Panc1 (cell line): ENCODE measurements around the gene CTNND2. TPM values are rescaled to one million over a fixed set of nuclear protein-coding genes. Genes with fewer than 3 reads are reported as not detected.

Experiments
- ATAC-seq: fragments of 200-7000 bp; cut with Tn5 transposase; 2 replicates; pipeline ENCODE4 v1.9.1; 2020; ENCODE audit warnings: mild to moderate bottlenecking, moderate library complexity
- BruUV-seq: library from RNA; stranded (reverse); fragments of 400-500 nt; replicated peaks from 2 replicates; lab custom pipeline; 2021; lab: Mats Ljungman, UMichigan
- CTCF ChIA-PET: fragments of 300-600 bp; sonication (Branson Sonifier 250); formaldehyde crosslinking; loops from one replicate; lab custom pipeline; 2022; ENCODE audit warnings: antibody characterized with exemption; lab: Charles Lee
- POLR2A ChIA-PET: fragments of 300-600 bp; sonication (Branson Sonifier 250); formaldehyde crosslinking; loops from one replicate; lab custom pipeline; 2022; ENCODE audit warnings: antibody characterized with exemption; lab: Charles Lee
- DNase-seq: peaks from one replicate; pipeline ENCODE4 v3.0.0-alpha.2; 2010; ENCODE audit warnings: low read depth, low spot score
- H3K27ac ChIP-seq: 2 replicates; pipeline ENCODE4 v1.5.1; 2011; ENCODE audit warnings: mild to moderate bottlenecking, low read length, inconsistent platforms
- H3K27me3 ChIP-seq: fragments of 200-500 bp; sonication (Bioruptor generic); 2 replicates; pipeline ENCODE4 v1.6.0; 2014; ENCODE audit warnings: low read length, inconsistent platforms; ENCODE audit not compliant: control insufficient read depth, insufficient read depth
- H3K36me3 ChIP-seq: fragments of 200-500 bp; sonication (Bioruptor generic); 2 replicates; pipeline ENCODE4 v1.5.1; 2014; ENCODE audit warnings: inconsistent platforms, mild to moderate bottlenecking, low read length, moderate library complexity; ENCODE audit not compliant: control insufficient read depth, insufficient read depth
- H3K4me1 ChIP-seq: 2 replicates; pipeline ENCODE4 v1.5.1; 2011; ENCODE audit warnings: inconsistent platforms, mild to moderate bottlenecking, low read length, moderate library complexity; ENCODE audit not compliant: control insufficient read depth, insufficient read depth
- H3K4me3 ChIP-seq, 2 experiments: 2 replicates each; pipeline ENCODE4 v1.5.1; 2011 to 2012; ENCODE audit warnings: low read depth in 2 of 2, low read length in 2 of 2, mild to moderate bottlenecking in 2 of 2, inconsistent platforms in 1 of 2, moderate library complexity in 1 of 2
- H3K9me3 ChIP-seq: fragments of 200-500 bp; sonication (Bioruptor generic); 2 replicates; pipeline ENCODE4 v1.5.1; 2014; ENCODE audit warnings: low read depth, mild to moderate bottlenecking, inconsistent platforms, low read length, moderate library complexity; ENCODE audit not compliant: control insufficient read depth, insufficient read depth
- CTCF ChIP-seq: fragments of 450-650 bp; IDR thresholded peaks from 2 replicates; pipeline ENCODE4 v1.5.1; 2017; ENCODE audit warnings: mild to moderate bottlenecking
- POLR2AphosphoS5 ChIP-seq: IDR thresholded peaks from 2 replicates; pipeline ENCODE4 v1.6.1; 2012; ENCODE audit warnings: mild to moderate bottlenecking, low read depth, low read length, moderate library complexity
- SIN3A ChIP-seq: IDR thresholded peaks from 2 replicates; pipeline ENCODE4 v1.6.1; 2012; ENCODE audit warnings: low read depth, mild to moderate bottlenecking, low read length, moderate library complexity, borderline replicate concordance; ENCODE audit not compliant: insufficient read depth
- TCF7L2 ChIP-seq: IDR thresholded peaks from 2 replicates; pipeline ENCODE4 v1.6.1; 2011; ENCODE audit warnings: mild to moderate bottlenecking, low read depth, low read length, inconsistent platforms
- in situ Hi-C: cut with HindIII; loops from 2 replicates; pipeline ENCODE4 v1.10.0; 2016; ENCODE audit warnings: low sequenced_read_pairs, low pct_unique_long_range_greater_than_20kb
- intact Hi-C: fragments of 100-400 bp; cut with micrococcal nuclease; formaldehyde crosslinking; loops from one replicate; pipeline ENCODE4 v1.10.0; 2022; ENCODE audit not compliant: unreplicated experiment
- total RNA-seq: library from RNA; stranded (reverse); gene quantifications from one replicate; pipeline ENCODE4 v1.2.1, GENCODE V29; 2021; ENCODE audit not compliant: unreplicated experiment
- TF ChIP-seq, protein P1 (sequence below), 2 experiments: IDR thresholded peaks; 2 replicates each; pipeline ENCODE4 v1.6.1; 2011 to 2012; ENCODE audit warnings: low read depth in 2 of 2, control low read depth in 1 of 2, low read length in 1 of 2, mild to moderate bottlenecking in 1 of 2, moderate library complexity in 1 of 2; ENCODE audit not compliant: insufficient read depth in 1 of 2

The CTNND2 gene
- total RNA-seq, 1 experiment from 2014 or later, result 1.0 TPM

GRCh38 chr5:11502783-11503182 lies 401.5 kb downstream of the CTNND2 start:
- no peak for DNase-seq
- ChIA-PET POLR2A (no interaction called here), CTCF (no interaction called here)
- Histone ChIP-seq H3K4me3 (no peak overlapping the region), H3K27me3 (no peaks in the 10 kb centered on the region), H3K4me1 (no peaks in the 10 kb centered on the region), H3K27ac (no peak overlapping the region), H3K36me3 (no peaks in the 10 kb centered on the region), H3K9me3 (no peaks in the 10 kb centered on the region)
- in situ Hi-C loops, result no loop called here
- intact Hi-C loops, result no loop called here
- no peak for ATAC-seq
- no peak for TF ChIP-seq CTCF
- no TSS peak for BruUV-seq

- no peaks in the 10 kb centered on the region for H3K27me3 ChIP-seq
- no peaks in the 10 kb centered on the region for H3K36me3 ChIP-seq
- no peak overlapping the region for H3K4me3 ChIP-seq
- H3K27ac ChIP-seq, result no peak overlapping the region
- H3K4me1 ChIP-seq, result no peaks in the 10 kb centered on the region
- no TSS peak for BruUV-seq
- no peak for ATAC-seq
- in situ Hi-C loops (no loop called here), intact Hi-C loops (no loop called here)
- no peaks in the 10 kb centered on the region for H3K9me3 ChIP-seq
- DNase-seq, result no peak
- ChIA-PET CTCF (no interaction called here), POLR2A (no interaction called here)
- TF ChIP-seq POLR2AphosphoS5 (no peak), TCF7L2 (no peak)
Measured at GRCh38 chr5:11497651-11498050, 406.6 kb downstream of the CTNND2 start.

DNA sequence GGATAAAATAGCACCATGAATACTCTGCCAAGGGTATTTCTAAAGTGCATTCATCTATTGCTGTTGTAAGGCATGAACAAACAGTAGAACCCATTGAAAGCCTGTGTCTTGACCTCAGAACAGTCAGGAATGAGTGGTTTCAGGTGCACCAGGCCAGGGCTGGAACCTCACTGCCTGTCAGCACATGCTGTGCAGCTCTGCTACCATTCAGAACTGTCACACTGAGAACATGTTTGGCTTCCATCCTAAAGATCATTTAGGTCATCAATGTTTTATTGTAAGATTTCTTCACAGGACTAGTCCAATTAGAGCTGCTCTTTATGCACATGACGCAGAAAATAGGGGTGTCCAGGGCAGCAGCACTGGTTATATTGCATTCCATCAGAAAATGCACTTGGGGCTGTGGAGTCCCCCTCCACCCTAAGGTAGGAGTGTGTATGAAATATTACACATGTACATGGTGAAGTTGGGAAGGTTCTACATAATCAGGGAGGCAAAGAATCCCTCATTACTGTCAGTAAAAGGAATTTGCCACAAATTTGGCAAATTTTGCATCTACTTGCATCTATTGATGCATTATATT lies 408.0 kb downstream of the CTNND2 start:
- Histone ChIP-seq H3K9me3 (no peaks in the 10 kb centered on the region), H3K4me1 (no peaks in the 10 kb centered on the region), H3K36me3 (no peaks in the 10 kb centered on the region), H3K27ac (no peak overlapping the region), H3K4me3 (no peak overlapping the region), H3K27me3 (no peaks in the 10 kb centered on the region)
- TF ChIP-seq, protein P1, sequence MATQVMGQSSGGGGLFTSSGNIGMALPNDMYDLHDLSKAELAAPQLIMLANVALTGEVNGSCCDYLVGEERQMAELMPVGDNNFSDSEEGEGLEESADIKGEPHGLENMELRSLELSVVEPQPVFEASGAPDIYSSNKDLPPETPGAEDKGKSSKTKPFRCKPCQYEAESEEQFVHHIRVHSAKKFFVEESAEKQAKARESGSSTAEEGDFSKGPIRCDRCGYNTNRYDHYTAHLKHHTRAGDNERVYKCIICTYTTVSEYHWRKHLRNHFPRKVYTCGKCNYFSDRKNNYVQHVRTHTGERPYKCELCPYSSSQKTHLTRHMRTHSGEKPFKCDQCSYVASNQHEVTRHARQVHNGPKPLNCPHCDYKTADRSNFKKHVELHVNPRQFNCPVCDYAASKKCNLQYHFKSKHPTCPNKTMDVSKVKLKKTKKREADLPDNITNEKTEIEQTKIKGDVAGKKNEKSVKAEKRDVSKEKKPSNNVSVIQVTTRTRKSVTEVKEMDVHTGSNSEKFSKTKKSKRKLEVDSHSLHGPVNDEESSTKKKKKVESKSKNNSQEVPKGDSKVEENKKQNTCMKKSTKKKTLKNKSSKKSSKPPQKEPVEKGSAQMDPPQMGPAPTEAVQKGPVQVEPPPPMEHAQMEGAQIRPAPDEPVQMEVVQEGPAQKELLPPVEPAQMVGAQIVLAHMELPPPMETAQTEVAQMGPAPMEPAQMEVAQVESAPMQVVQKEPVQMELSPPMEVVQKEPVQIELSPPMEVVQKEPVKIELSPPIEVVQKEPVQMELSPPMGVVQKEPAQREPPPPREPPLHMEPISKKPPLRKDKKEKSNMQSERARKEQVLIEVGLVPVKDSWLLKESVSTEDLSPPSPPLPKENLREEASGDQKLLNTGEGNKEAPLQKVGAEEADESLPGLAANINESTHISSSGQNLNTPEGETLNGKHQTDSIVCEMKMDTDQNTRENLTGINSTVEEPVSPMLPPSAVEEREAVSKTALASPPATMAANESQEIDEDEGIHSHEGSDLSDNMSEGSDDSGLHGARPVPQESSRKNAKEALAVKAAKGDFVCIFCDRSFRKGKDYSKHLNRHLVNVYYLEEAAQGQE (IDR thresholded peaks at IDR 0.05; ENCODE audit: insufficient read depth in 1 of 2, low read depth in 2 of 2, low read length in 1 of 2), result no peak
- TF ChIP-seq CTCF (no peak), POLR2AphosphoS5 (no peak), SIN3A (no peak), TCF7L2 (no peak)
- BruUV-seq, result no TSS peak
- ATAC-seq (no peak), DNase-seq (no peak)
- in situ Hi-C loops (no loop called here), intact Hi-C loops (no loop called here)
- ChIA-PET POLR2A (no interaction called here), CTCF (no interaction called here)
